EH (cell line): ENCODE measurements around the gene DMXL2.
"Not testable (repeated sequence)": the region's sequence is repeated elsewhere in the genome, so short reads cannot be mapped to it uniquely, and the experiment has no call there.

Experiments
- DNase-seq: peaks from one replicate; pipeline ENCODE4 v3.0.0-alpha.2; 2015; ENCODE audit warnings: low read depth

The DMXL2 gene

GRCh38 chr15:51575775-51576174 lies 46.8 kb downstream of the DMXL2 start:
- DNase-seq, result no peak

DNA sequence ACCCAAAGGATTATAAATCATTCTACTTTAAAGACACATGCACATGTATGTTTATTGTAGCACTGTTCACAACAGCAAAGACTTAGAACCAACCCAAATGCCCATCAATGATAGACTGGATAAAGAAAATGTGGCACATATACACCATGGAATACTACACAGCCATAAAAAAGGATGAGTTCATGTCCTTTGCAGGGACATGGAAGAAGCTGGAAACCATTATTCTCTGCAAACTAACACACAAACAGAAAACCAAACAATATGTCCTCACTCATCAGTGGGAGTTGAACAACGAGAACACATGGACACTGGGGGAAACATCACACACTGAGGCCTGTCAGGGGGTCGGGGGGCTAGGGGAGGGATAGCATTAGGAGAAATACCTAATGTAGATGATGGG lies 49.2 kb downstream of the DMXL2 start:
- not testable (repeated sequence) for DNase-seq

DNA sequence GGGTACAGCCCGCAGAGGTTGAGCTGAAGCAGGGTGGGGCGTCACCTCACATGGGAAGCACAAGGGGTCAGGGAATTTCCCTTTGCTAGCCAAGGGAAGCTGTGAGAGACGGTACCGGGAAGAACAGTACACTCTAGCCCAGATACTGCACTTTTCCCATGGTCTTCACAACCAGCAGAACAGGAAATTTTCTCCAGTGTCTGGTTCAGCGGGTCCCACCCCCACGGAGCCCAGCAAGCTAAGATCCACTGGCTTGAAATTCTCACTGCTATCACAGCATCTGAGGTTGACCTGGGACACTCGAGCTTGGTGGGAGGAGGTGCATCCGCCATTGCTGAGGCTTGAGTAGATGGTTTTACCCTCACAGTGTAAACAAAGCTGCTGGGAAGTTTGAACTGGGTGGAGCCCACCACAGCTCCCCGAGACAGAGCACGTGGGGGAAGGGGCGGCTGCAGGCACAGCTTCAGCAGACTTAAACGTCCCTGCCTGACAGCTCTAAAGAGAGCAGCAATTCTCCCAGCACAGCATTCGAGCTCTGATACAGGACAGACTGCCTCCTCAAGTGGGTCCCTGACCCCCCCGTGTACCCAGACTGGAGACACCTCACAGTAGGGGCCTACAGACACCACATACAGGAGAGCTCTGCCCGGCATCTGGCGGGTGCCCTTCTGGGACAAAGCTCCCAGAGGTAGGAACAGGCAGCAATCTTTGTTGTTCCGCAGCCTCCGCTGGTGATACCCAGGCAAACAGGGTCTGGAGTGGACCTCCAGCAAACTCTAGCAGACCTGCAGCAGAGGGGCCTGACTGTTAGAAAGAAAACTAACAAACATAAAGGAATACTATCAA lies 53.4 kb downstream of the DMXL2 start:
- not testable (repeated sequence) for DNase-seq

DNA sequence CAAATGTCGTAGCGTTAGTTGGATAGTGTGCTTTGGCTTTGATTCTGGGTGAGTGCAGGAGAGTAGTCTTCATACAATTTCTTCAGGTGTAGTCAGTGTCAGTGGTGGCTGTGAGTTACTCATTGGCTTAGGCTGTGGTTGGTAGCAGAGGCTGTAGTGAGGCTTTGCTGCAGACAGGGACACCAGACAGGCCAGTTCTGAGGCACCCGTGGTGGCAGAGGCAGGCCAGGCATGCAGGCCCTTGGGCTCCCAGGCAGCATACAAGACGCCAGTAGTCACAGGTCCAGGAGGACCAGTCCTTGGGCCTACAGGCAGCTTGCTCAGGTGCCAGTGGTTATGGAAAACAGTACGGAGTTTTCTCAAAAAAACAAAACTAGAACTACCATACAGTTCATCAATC lies 61.3 kb downstream of the DMXL2 start:
- DNase-seq, result no peak

DNA sequence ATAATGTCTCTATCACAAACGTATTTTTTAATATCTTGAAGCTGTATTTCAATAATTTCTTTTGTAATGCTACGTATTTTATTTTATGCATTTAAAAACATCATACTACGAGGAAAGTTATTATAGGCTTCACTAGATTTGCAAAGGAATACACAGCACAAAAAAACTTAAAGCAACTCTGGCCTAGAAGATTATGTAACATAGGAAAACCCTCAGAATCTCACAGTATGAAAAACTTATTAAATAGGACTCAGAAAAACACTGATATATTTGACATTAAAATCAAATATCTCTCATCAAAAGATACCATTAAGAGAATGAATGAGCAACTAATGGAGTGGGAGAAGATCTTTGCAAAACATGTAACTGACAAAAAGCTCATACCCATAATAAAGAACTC lies 63.7 kb downstream of the DMXL2 start:
- no peak for DNase-seq

- DNase-seq, result no peak
Observed at GRCh38 chr15:51558411-51558810, 64.2 kb downstream of the DMXL2 start.

GRCh38 chr15:51550841-51551240 lies 71.7 kb downstream of the DMXL2 start:
- DNase-seq, result no peak

- no peak for DNase-seq
Observed at GRCh38 chr15:51547656-51548055, 74.9 kb downstream of the DMXL2 start.

- DNase-seq, result peak; percentile 32
Observed at GRCh38 chr15:51536965-51537574, 85.5 kb downstream of the DMXL2 start.

DNA sequence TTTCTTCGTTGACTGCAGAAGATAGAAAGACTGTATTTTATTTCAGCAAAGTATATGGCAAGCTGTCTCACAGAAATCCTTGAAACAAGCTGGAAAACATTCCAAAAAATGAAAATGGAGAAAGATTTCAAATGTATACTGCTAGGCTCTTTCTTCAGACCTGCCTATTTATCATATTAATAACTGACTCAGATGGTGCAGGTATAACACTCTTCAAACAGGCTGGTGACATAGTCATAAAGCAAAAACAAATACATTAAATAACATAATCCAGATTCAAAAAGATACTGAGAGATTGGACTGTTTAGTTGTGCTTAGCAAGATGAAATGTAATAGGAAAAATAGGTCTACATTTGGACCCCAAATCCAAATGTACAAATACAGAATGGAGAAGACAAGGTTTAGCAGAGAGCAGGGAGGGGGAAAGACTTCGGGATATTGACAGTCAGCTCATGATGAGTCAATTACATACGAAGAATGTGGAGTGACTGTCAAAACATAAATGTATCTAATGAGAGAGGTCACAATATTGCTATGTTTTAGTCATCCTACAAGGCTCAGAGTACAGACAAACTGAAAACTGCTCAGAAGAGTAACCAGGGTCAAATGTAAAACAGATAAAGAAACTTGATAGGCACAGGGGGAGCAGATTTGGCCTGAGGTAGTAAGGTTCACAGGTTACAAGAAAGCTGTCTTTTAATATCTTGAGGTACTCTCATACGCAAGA lies 88.7 kb downstream of the DMXL2 start:
- peak; percentile 1 for DNase-seq

- DNase-seq, result no peak
Observed at GRCh38 chr15:51526955-51527354, 95.6 kb downstream of the DMXL2 start.

DNA sequence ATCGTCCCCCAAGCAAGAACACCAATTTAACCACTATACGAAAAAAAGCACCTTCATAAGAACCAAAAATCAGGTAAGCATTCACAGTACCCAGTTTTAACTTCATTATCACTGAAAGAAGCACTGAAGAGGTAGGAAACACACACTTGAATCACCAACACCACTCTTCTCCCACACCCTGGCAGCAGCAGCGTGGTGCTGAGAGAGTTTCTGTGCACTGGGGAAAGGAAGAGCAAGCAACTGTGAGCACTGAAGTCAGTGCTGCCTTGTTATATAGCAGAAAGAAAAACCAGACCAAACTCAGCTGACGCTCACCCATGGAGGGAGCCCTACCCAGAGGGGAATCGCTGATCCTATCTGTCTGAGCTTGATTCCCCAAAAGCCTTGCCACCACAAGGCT lies 98.2 kb downstream of the DMXL2 start:
- DNase-seq, result no peak

GRCh38 chr15:51516291-51516690 lies 106.3 kb downstream of the DMXL2 start:
- no peak for DNase-seq

DNA sequence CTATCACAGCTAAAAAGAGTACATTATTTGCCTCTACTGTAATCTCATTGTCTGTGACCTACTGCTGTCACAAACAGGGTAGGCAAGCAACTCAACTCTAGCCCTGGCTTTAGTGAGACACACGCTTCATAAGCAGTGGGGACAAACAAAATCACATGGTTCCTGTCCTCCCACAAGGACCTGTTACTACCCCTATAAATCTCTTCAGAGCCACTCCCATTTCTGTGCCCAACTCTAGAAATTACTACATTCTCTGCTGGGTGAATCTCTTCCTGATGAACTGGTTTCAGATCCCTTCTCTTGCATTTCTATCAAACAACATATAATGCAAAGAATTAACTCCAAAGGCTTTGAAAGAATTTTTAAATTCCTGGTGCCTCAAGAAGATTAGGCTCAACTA lies 117.3 kb downstream of the DMXL2 start:
- no peak for DNase-seq

- DNase-seq, result no peak
Observed at GRCh38 chr15:51503003-51503402, 119.6 kb downstream of the DMXL2 start.

- DNase-seq, result peak; percentile 49
Observed at GRCh38 chr15:51499379-51499976, 123.1 kb downstream of the DMXL2 start.

DNA sequence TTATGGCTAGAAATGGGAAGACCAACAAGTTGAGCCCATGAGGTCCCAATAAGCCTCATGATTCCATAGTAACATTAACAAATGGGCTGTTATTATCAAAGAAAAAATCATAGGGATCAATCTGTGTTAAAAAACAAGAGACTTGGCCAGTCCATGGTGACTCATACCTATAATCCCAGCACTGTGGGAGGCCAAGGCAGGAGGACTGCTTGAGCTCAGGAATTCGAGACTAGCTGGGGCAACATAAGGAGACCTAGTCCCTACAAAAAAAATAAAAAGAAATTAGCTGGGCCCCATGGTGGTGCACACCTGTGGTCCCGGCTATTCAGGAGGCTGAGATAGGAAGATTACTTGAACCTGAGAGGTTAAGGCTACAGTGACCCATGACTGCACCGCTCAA lies 124.8 kb downstream of the DMXL2 start:
- peak; percentile 4 for DNase-seq

DNA sequence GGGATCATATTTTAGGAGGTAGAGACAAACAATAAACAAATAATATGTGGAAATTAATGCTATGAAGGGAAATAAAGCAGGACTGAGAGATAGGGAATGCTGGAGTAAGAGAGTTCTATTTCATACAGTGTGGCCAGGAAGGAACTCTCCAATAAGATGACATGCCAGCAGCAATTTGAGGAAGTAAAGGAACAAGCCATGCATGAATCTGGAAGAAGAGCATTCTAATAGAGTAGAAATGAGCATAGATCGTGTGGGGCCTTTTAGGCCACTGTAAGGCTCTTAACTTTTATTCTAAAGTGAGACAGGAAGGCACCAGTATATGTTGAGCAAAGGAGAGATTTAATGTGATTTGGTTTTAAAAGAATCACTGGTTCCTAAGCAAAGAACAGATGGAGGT lies 126.3 kb downstream of the DMXL2 start:
- no peak for DNase-seq

GRCh38 chr15:51494411-51495314 lies 127.9 kb downstream of the DMXL2 start:
- DNase-seq, result peak; percentile 56

DNA sequence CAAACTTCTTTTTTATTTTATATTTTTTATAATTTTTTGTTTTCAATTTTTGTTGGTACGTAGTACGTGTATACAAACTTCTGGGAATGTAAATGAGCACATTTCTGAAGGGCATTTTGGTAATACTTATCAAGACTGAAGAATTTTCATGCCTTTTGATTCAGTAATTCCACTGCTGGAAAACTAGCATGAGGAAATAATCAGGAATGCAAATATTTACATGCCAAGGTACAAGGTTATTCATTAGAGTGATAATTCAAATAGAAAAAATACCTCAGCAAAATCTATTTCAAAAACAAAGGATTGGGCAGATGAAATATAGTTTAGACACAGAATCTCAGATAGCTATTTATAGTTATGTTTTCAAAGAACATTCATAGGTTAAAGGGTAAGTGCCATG lies 128.7 kb downstream of the DMXL2 start:
- DNase-seq, result peak; percentile 21

GRCh38 chr15:51492528-51492927 lies 130.0 kb downstream of the DMXL2 start:
- no peak for DNase-seq

GRCh38 chr15:51491941-51492340 lies 130.6 kb downstream of the DMXL2 start:
- DNase-seq, result no peak
